Glomerular visceral epithelial cell (primary cell): ENCODE data around the gene CREB5.
"Not testable (repeated sequence)": the region's sequence is repeated elsewhere in the genome, so short reads cannot be mapped to it uniquely, and the experiment has no call there.

Experiments
- DNase-seq: peaks from one replicate; pipeline ENCODE4 v3.0.0-alpha.2; 2016; ENCODE audit errors: extremely low spot score

Gene CREB5, protein sequence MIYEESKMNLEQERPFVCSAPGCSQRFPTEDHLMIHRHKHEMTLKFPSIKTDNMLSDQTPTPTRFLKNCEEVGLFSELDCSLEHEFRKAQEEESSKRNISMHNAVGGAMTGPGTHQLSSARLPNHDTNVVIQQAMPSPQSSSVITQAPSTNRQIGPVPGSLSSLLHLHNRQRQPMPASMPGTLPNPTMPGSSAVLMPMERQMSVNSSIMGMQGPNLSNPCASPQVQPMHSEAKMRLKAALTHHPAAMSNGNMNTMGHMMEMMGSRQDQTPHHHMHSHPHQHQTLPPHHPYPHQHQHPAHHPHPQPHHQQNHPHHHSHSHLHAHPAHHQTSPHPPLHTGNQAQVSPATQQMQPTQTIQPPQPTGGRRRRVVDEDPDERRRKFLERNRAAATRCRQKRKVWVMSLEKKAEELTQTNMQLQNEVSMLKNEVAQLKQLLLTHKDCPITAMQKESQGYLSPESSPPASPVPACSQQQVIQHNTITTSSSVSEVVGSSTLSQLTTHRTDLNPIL

DNA sequence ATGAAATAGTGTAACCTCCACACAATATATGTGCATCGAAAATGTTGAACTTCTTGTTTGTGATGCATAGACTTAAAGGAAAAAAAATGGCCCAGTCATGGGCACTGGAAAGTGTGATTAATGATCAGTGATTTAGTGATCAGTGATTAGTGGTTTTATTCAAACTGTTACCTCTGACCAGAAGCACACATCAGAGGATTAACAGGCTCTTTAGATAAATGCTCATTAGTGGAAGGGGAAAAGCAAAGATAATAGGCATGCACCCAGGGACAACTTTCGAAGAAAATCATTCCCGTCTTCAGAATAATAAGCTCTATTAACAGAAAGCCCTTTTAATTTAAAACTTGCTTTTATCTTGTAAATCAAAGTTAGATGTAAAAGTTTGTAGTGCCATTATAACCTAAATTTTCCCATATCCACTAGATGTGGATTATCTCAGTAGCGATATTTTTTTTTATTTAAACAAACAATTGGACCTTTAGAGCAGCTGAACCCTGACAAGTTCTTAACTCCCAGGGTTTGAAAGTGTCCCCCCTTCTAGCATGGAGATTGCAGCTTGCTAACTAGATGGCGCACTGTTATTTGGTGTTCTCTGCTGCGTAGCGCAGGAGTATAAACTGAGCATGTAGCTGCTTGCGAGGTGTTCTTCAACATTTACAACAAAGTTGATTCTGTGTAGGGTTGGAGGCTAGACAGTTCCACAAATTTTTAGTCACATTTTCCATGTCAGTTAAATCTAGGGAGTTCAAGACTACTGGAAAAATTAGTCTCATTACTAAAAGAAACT lies at the start of gene CREB5:
TSS of gene CREB5 (plus strand) at position 643 of the 787 bp plus-strand sequence. CDS start 397 bp downstream, outside the sequence.
- DNase-seq = peak; percentile 51

DNA sequence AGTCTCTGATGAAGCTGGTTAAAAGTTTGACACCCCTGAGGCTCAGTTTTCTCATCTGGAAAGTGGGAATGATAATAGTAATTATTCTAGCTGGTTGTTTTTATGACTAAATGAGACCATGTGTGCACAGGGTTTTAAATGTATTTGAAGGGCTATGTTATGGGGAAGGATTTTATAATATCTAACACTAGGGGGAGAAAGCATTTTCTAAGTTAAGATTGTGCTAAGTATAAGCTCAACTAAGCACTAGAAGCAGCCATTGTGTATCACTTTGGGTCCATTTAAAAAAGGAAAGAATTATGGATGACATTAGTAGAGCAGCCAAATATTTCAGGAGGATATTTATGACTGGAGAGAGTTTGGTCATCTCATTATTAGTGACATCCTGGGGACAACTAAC lies 49.5 kb upstream of the CREB5 start:
- DNase-seq = no peak

DNA sequence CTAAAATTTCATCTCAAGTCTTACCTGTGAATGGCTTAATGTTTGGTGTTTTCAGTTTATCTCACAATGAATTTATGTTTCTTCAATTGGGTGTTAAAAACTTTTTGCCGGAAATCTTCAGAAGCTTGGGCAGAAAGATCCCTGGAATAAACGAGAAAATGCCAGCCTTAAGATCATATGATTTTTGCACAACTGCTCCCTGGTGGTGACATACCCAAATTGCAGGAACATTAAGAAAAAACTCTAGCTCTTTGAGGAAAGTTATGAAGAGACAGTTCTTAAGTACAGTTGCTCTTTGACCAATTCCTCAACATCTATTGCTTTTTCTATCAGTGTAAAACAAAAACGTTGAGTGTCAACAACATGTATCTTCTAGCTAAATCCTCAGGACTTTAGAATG lies 48.2 kb upstream of the CREB5 start:
- DNase-seq = no peak

DNA sequence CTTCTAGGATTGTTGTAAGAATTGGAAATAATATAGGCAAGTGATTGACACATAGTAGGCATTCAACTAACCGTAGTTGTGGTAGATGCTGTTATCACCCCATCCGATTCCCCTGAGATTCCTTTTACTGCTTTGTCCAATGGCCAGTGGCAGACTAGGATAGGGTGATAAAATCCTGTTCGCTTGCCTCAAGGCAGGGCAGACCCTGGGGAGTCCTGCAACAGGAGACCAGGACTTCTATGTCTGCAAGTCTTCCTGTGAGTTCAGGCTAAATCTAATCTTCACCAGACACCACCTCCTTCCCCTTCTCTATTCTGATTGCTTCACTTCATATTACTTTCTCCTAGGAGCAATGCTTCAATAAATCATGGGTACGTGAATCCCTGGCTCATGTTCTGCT lies 42.8 kb upstream of the CREB5 start:
- DNase-seq = no peak

DNA sequence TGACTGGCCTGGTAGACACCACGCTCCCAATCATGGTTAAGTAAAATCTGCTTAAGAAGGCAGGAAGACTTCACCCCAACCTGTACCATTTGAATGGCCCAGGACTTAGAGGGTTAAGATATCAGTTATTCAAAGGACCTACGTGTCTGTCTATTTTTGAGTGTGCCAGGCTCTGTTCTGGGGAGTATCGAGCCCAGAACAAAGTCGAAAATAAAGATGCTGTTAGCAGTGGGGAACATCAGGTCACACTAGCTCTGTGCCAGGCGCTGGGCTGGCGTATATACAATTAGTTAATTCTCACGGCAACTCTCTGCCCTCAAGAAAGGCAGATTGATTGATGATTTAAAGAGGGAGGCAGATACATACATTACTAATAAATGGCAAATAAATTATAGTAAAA lies 40.5 kb upstream of the CREB5 start:
- no peak for DNase-seq

DNA sequence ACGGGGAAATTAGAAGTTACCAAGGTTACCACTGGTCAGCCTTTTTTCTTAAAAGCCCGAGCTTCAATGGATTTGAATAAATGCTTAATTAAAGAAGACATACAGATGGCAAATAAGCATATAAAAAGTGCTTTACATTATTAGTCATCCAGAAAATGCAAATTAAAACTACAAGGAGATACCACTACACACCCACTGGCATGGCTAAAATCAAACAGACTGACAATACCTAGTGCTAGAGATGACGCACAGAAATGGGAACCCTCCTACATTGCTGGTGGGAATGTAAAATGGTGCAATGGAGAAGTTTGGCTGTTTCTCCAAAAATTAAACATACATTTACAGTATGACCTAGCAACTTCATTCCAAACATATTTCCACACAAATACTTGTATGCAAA lies 38.3 kb upstream of the CREB5 start:
- no peak for DNase-seq

DNA sequence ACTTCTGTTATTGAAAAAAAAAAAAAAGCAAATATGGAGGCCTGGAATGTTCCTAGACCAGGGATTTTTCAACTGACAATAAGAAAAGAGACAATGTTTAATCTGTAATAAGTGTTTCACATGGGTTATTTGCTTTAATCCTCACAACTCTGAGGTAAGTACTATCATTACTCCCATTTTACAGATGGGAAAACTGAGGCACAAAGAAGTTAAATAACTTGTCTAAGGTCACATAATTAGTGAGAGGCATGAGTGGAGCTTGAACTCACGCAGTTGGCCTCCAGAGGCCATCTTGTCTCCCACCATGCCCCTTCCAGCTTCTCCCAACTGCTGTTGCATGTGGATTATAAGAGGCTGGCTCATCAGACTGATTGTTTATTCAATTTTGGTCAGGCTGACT lies 36.6 kb upstream of the CREB5 start:
- no peak for DNase-seq

DNA sequence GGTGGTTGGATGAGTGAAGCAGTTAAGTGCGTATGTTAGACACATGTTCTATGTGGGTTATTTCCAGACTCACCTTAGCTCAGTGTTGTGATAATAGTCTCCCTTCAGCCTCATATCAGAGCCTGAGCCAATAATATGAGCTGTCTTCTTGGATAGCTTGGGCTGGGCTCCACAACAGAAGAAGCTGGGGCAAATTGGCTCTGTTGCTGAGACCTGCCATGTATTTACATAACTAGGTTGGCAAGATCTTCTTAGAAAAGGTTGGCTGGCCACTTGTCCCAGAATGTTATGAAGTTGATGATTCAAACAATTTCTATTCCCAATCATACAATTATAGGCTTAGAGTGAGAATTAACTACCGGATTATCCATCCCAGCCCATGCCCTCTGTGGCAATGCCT lies 35.7 kb upstream of the CREB5 start:
- no peak for DNase-seq

DNA sequence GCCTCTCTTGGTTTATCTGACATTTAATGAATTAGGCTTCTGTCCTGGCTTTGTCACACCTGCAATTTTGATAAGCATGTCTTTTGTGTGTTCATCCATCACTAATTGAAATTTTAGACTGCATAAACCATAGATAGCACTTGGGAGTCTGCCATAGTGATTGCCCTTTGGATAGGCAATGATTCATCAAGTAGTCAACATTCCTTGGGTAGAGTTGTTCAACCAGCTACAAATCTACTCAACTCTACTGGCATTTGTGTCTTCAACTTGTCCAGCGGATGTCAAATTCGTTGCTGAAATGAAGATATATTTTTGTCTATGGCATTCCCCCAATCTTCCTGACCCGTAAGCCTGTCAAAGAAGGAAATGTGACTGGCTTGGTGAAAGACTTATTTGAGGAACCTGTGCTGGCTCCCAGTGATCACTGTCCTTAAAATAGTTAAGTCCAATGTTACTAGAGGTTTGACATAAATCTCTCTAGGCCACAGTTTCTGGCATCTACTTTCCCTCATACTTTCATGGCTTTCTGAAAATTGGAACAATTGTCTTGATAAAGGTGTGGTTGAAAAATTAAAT lies 33.7 kb upstream of the CREB5 start:
- peak; percentile 20 for DNase-seq

DNA sequence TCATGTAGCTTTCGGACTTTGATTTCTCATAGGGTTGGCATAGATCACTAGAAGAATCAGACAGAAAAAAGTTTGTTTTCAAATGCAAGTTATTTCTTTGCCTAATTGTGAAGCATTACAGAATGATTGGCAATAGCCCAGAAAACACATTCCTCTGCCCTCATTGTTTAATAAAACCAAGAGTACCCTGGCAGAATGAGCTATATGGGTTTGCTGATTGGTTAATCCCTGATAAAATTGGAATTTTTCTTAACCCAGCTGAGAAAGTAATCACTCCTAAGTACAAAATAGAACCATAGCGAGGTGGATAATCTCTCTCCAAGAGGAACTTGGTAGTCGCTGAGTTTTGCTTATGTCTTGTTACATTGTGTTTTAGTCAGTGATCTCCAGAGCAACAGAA lies 30.9 kb upstream of the CREB5 start:
- no peak for DNase-seq

DNA sequence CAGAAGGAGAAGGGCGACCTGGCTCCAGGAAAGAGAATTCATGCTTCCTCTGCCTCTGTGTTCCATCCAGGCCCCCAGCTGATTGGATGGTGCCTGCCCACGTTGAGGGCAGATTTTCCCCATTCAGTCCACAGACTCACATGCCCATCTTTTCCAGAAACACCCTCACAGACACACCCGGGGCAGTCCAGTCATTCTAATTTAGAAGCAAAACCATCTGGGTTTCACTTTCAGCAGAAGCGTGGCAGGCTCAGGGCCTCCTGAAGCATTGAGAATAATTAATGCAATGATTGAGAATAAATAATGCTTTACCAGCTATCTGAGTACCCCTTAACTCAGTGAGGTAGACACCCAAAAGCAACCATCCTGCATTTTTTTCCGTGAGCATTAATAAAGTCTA lies 30.2 kb upstream of the CREB5 start:
- DNase-seq = no peak

DNA sequence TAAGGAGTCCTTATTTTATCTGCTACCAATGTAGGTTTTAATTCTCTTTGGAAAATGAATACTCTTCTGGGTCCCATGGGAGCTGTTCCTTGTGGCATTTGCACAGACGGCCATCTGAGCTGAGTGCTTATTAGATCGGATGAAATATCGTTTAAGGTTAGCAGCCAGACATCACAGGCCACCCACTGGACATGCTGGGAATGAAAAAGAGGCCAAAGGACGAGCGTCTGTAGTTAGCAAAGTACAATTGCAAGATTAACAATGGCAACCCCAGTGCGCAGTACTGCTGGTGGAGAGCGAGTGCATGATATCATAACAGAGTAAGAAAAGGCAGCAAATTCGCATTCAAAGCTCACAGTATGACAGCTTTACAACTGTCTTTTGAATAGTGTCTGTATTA lies 28.3 kb upstream of the CREB5 start:
- no peak for DNase-seq

DNA sequence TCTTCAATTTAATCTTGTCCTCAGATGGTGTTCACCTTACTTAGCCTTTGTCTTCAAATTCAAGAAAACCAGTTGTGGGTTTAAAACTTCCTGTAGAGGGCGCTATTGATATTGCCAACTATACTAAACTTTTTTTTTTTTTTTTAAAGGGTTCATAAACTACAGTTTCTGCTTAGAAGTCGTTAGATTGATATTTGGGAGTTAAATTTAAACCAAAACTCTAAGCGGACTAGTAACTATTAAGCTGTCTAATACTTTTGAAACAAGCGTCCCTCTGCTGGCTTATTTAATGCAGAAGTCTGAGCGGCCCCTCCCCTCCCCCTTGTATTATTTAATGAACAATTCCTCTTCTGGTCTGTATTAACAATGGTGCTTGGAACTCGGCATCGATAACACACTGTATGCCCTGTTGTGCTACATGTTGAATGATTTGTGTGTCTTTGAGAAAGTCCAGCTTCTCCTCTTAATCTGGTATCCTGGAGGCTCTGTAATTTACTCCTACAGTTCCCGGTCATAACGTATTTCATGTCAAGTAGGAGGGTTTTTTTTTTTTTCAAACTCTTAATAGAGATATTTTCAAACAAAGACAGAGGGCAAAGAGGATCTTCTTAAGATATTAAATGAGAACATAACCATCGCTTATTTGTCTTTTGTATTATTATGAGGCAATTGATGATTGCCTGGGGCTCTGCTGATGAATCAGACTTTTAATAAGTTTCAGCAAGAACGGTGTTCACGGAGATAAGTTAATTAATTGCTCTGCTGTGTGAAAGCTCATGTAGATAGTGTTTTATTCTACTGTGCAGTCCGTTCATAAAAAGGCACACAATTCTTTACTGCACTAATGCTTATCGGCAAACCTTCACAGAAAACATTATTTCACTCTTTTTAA lies 22.6 kb upstream of the CREB5 start:
- peak; percentile 70 for DNase-seq

DNA sequence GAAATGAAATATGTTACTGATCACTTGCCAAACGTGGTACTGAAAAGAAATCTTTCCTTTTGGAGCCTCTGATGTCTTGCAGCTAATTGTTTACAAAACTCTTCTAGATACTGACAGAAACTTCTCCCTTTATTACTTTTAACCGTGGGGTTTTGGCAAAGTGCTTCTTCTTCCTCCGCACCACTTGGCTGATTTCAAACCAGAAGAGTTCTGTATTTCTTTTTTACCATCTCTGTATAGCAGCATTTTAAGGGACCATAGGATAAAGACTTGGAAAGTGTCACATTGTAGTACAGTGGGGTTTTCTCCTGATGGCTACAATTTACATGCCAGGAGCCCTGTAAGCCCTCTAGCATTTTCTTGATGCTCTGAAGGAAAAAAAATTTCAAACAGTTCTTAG lies 21.9 kb upstream of the CREB5 start:
- DNase-seq = no peak

DNA sequence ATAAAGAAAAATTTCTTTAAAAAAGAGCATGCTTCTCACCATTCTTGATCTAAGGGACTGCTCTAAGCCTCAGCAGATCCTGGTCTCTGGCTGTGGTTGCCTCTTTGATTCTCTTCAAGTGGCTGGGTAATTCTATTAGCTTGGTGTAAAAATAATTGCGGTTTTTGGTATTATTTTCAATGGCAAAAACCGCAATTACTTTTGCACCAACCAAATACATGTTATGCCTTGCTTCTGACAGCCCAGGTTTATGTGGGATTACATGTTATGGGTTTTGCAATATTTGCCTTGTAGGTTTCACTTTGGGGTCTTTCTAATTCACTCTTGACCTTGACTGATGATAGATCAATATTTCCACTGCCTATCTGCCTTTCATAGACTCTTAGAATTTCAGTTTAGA lies 20.0 kb upstream of the CREB5 start:
- DNase-seq = no peak

DNA sequence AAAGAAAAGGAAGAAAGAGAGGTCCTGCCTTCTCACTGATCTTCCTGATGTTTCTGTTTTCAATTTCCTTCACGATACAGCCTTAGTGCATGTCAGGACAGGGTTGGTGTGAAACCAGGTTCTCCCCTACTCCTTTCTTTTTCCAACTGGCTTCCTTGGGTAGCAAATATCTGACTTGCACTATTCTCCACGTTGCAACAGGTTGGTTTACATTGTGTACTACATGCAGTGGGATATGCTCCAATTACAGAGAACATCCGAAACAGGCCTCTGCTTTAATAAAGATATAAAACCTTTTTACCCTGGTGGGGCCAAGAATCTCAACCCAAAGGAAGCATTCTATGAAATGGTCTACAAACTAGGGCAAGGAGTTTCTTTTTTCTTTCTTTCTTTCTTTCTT lies 16.9 kb upstream of the CREB5 start:
- DNase-seq = no peak

DNA sequence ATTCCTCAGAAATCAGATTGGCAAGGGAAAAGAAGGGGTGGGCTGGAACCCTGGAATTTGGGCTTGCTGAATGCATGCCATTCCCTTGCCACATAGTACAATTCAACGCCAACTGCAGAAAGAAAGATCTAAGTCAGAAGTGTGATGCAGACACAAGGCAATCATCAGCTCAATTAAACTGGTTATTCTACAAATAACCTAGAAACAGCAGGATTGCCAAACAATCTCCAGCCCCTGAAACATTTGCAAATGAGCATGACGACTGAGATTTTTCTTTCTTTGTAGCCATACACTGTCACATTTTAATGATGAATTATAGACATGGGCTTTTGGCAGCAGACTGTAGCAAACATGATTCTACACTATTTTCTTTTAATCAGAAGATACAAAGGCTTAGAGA lies 16.5 kb upstream of the CREB5 start:
- no peak for DNase-seq

DNA sequence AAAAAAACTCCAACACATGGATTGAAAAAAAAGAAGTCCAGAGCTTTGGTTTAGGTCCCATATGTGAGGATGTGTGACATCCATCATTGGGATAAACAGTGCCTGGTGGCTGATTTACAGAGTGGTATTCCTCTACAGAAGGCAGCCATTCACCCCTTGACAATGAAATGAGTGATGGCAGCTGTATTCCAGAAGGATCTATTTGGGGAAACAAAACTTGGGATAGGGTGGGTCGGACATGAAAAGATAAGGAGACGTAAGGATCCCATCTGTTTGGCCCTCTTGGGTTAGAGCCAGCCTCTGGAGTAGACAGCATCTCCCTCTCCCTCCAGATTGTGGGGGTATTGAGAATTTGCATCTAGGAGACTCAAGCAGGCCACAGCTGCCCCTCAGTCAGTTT lies 15.2 kb upstream of the CREB5 start:
- DNase-seq = no peak

DNA sequence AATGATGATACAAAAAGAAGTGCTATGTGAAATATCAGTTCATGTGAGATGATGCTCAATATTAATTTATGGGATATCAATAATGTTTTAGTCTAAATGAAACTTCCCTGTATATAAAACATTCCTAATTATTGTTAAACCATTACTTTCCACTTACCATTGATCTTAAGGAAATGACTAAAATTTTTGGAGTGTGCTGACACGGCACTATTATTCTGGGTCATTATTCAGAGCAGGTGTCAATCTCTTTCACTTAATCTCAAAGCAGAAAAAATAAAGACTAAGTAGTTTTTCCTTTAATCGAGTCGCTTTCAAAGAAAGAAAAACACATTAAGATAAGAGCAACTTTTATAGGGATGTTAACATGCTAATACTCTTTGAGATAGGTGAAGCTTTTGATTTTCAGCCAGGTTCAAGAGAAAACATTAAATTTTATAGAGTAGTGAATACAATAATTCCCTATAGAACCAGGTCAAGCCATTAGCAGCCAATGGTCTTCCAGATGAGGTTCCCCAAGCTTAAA lies 11.4 kb upstream of the CREB5 start:
- no peak for DNase-seq

DNA sequence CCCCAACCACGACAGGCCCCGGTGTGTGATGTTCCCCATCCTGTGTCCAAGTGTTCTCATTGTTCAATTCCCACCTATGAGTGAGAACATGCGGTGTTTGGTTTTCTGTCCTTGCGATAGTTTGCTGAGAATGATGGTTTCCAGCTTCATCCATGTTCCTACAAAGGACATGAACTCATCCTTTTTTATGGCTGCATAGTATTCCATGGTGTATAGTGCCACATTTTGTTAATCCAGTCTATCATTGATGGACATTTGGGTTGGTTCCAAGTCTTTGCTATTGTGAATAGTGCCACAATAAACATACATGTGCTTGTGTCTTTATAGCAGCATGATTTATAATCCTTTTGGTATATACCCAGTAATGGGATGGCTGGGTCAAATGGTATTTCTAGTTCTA lies 10.8 kb upstream of the CREB5 start:
- DNase-seq = not testable (repeated sequence)

DNA sequence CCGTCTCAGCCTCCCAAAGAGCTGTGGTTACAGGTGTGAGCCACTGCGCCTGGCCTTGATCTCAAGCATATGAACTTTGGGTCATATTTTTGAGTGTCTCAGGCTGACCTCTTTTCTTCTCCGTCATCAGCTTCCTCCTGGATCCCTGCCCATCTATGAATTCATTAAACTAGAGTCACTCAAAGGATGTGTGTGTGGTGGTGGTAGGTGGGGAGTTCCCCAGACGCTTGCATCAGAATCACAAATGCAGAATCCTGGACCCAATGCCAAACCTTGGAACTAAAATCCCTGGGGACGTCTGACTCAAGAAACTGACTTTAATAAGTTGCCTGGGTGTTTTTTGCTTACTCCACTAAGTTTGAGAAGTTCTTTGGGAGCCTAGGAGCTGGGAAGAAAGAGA lies 6.7 kb upstream of the CREB5 start:
- DNase-seq = peak; percentile 79
